HT-29 (cell line): Measurements from ENCODE around the gene DNAH12. TPM values are rescaled to one million over a fixed set of nuclear protein-coding genes. Genes with fewer than 3 reads are reported as not detected.
A peak's percentile ranks its signal among the peaks of the same experiment; 100 is the strongest.
"Not testable (repeated sequence)": the region's sequence is repeated elsewhere in the genome, so short reads cannot be mapped to it uniquely, and the experiment has no call there.

ENCODE experiments used
- DNase-seq: peaks from one replicate; pipeline ENCODE4 v3.0.0-alpha.2; 2015; ENCODE audit warnings: low spot score
- total RNA-seq: library from RNA; depleted of rRNA; stranded (reverse); fragments of >200 nt; shearing (Covaris generic); gene quantifications from 2 replicates; pipeline ENCODE4 v1.2.3, GENCODE V29; 2014

Gene DNAH12
- total RNA-seq, 1 experiment from 2014 or later = not detected

- no peak for DNase-seq
Measured at GRCh38 chr3:57402675-57403074, 141.5 kb downstream of the DNAH12 start.

- DNase-seq = peak; percentile 54
Measured at GRCh38 chr3:57397175-57398026, 146.7 kb downstream of the DNAH12 start.

- DNase-seq = no peak
Measured at GRCh38 chr3:57393977-57394376, 150.2 kb downstream of the DNAH12 start.

- DNase-seq = no peak
Measured at GRCh38 chr3:57391767-57392166, 152.4 kb downstream of the DNAH12 start.

- no peak for DNase-seq
Measured at GRCh38 chr3:57389271-57389670, 154.9 kb downstream of the DNAH12 start.

- DNase-seq = no peak
Measured at GRCh38 chr3:57386307-57386706, 157.8 kb downstream of the DNAH12 start.

GRCh38 chr3:57385498-57385897 lies 158.6 kb downstream of the DNAH12 start:
- no peak for DNase-seq

GRCh38 chr3:57383838-57384237 lies 160.3 kb downstream of the DNAH12 start:
- DNase-seq = no peak

GRCh38 chr3:57383406-57383805 lies 160.7 kb downstream of the DNAH12 start:
- no peak for DNase-seq

- DNase-seq = no peak
Measured at GRCh38 chr3:57382933-57383332, 161.2 kb downstream of the DNAH12 start.

GRCh38 chr3:57370341-57370740 lies 173.8 kb downstream of the DNAH12 start:
- DNase-seq = no peak

GRCh38 chr3:57365089-57365488 lies 179.1 kb downstream of the DNAH12 start:
- DNase-seq = not testable (repeated sequence)

- not testable (repeated sequence) for DNase-seq
Measured at GRCh38 chr3:57356275-57356674, 187.9 kb downstream of the DNAH12 start.

- DNase-seq = no peak
Measured at GRCh38 chr3:57354768-57355167, 189.4 kb downstream of the DNAH12 start.

GRCh38 chr3:57350271-57350670 lies 193.9 kb downstream of the DNAH12 start:
- DNase-seq = no peak

- not testable (repeated sequence) for DNase-seq
Measured at GRCh38 chr3:57339071-57339642, 205.0 kb downstream of the DNAH12 start.

GRCh38 chr3:57338272-57339070 lies 205.7 kb downstream of the DNAH12 start:
- DNase-seq = not testable (repeated sequence)

GRCh38 chr3:57335283-57335938 lies 208.7 kb downstream of the DNAH12 start:
- no peak for DNase-seq

GRCh38 chr3:57331078-57331610 lies 213.0 kb downstream of the DNAH12 start:
- DNase-seq = peak; percentile 1

- DNase-seq = not testable (repeated sequence)
Measured at GRCh38 chr3:57326498-57326897, 217.6 kb downstream of the DNAH12 start.

GRCh38 chr3:57314204-57314603 lies 229.9 kb downstream of the DNAH12 start:
- DNase-seq = no peak
